Pancreas (tissue), 10 donors: Measurements from ENCODE around the gene M1AP. TPM values are rescaled to one million over a fixed set of nuclear protein-coding genes. Genes with fewer than 3 reads are reported as not detected.

Experiments used
- ATAC-seq, 4 donors: fragments of 200-7000 bp; cut with Tn5 transposase; one replicate each; pipeline versions ENCODE4 v1.8.0 to v1.9.1; 2020; ENCODE audit warnings: mild to moderate bottlenecking in 4 of 4, moderate library complexity in 4 of 4
- DNase-seq, 6 donors: peaks; one replicate each; pipeline ENCODE4 v3.0.0-alpha.2; 2020
- FAIRE-seq: peaks from 2 replicates; lab custom pipeline; 2012; peaks lifted over from hg19 to GRCh38; lab: Jason Lieb, UNC
- H3K27ac ChIP-seq, 4 donors: fragments of 200-600 bp; sonication (generic); 1 replicate in 3 of 4; 2 replicates in 1 of 4; pipeline versions ENCODE4 v1.5.0 to v1.8.0; 2020
- H3K27me3 ChIP-seq, 4 donors: fragments of 200-600 bp; one replicate each; pipeline ENCODE4 v1.8.0; 2021
- H3K36me3 ChIP-seq, 3 donors: fragments of 200-600 bp; sonication (generic) in 1 of 3; one replicate each; pipeline versions ENCODE4 v1.5.0 to v1.8.0; 2020 to 2021
- H3K4me1 ChIP-seq, 3 donors: fragments of 200-600 bp; one replicate each; pipeline ENCODE4 v1.8.0; 2021
- H3K4me3 ChIP-seq, 4 donors: fragments of 200-600 bp; sonication (generic) in 2 of 4; one replicate each; pipeline versions ENCODE4 v1.5.0 to v1.8.0; 2020 to 2021
- H3K9me3 ChIP-seq, 4 donors: fragments of 200-600 bp; one replicate each; pipeline ENCODE4 v1.8.0; 2021
- CTCF ChIP-seq, 4 donors: fragments of 200-600 bp; sonication (generic) in 3 of 4; IDR thresholded peaks; one replicate each; pipeline versions ENCODE4 v1.5.0 to v1.8.0; 2021; ENCODE audit warnings: antibody characterized with exemption in 4 of 4
- WGBS, 2 donors: extraction: QIAGEN DNeasy Blood & Tissue Kit; methylation state at CpG; one replicate each; pipeline ENCODE4 v1.1.7; 2013; 5-methylcytosine and 5-hydroxymethylcytosine counted together
- intact Hi-C, 3 donors: fragments of 100-400 bp; cut with DNase I; formaldehyde crosslinking; loops; one replicate each; pipeline versions ENCODE4 v1.11.1 to v1.14.2; 2022
- polyA plus RNA-seq, 2 donors: library from polyadenylated mRNA; stranded (reverse); fragments of 200-250 nt; gene quantifications; one replicate each; pipeline ENCODE4 v1.2.3, GENCODE V29; 2013
- total RNA-seq, 6 donors: library from RNA; stranded (reverse); fragmentation: NEBNext Ultra II Directional in 4 of 6; extraction: Animal tissue kit (Norgen Biotek cat#: 25700) in 4 of 6; gene quantifications; one replicate each; pipeline versions ENCODE4 v1.2.1 to v1.2.4, GENCODE V29; 2021 to 2023
- donor health status: healthy with polysubstance abuse.
- donor health status: DM: no; HTN: no; CAD: no; lungs with moderate emphysema.
- donor health status: DM: no; HTN: no; CAD: no.
- donor health status: control.
- donor health status: control.
- donor health status: Bipolar disorder and iron deficiency.
- donor health status: DM: yes; HTN: yes; CAD: no.
- donor health status: DM: no; HTN: no; CAD: no.
- donor health status: DM: no; HTN: no; CAD: no.
- donor health status: DM: yes; HTN: yes; CAD: no.

The M1AP gene
- total and polyA plus RNA-seq, 8 donors = 0.11 to 0.66 (median 0.27) TPM

- Histone ChIP-seq H3K4me1 (peaks cover 0 to 7% (median 3%) of the 10 kb centered on the region in 3 donors), H3K4me3 (peak overlapping the region; percentile 30 to 64 (median 46)), H3K27me3 (no peaks in the 10 kb centered on the region), H3K9me3 (no peaks in the 10 kb centered on the region), H3K36me3 (no peaks in the 10 kb centered on the region), H3K27ac (peak overlapping the region in 3 of 4 donors; percentile 6 to 36 (median 15))
- 20 to 34% methylated on average over 15 to 26 of the region's 26 CpGs for whole genome bisulfite sequencing, 2 donors
- no peak for DNase-seq
- no peak for ATAC-seq
- intact Hi-C loops = no loop called here
- FAIRE-seq = no peak
- no peak for TF ChIP-seq CTCF (IDR thresholded peaks at IDR 0.05)
Observed at GRCh38 chr2:74548285-74548899, 99.7 kb downstream of the M1AP start.

- FAIRE-seq = no peak
- no peak for TF ChIP-seq CTCF (IDR thresholded peaks at IDR 0.05)
Observed at GRCh38 chr2:74546004-74546403, 102.1 kb downstream of the M1AP start.

GRCh38 chr2:74544634-74545033, 103.5 kb downstream of the M1AP start:
- no peak for TF ChIP-seq CTCF (IDR thresholded peaks at IDR 0.05)
- WGBS, 2 donors = 65 to 67% methylated on average over 3 of the region's 3 CpGs
- no peak for FAIRE-seq

More at GRCh38 chr2:74546004-74546403, 102.1 kb downstream of the M1AP start:
- ATAC-seq (no peak), DNase-seq (no peak)
- H3K27me3 ChIP-seq = no peaks in the 10 kb centered on the region
- H3K4me3 ChIP-seq = no peak overlapping the region
- WGBS, 2 donors = 71 to 75% methylated on average over 3 of the region's 3 CpGs
- intact Hi-C loops = no loop called here
- H3K9me3 ChIP-seq = no peaks in the 10 kb centered on the region
- H3K4me1 ChIP-seq = peaks cover 0 to 7% (median 3%) of the 10 kb centered on the region in 3 donors
- H3K27ac ChIP-seq = no peak overlapping the region
- H3K36me3 ChIP-seq = no peaks in the 10 kb centered on the region

GRCh38 chr2:74542978-74543377, 105.2 kb downstream of the M1AP start:
- TF ChIP-seq CTCF (IDR thresholded peaks at IDR 0.05) = no peak
- Histone ChIP-seq H3K9me3 (no peaks in the 10 kb centered on the region), H3K4me1 (no peaks in the 10 kb centered on the region), H3K27me3 (no peaks in the 10 kb centered on the region), H3K4me3 (no peak overlapping the region), H3K27ac (no peak overlapping the region), H3K36me3 (no peaks in the 10 kb centered on the region)
- intact Hi-C loops = no loop called here
- ATAC-seq = no peak
- FAIRE-seq = no peak
- DNase-seq = no peak
- WGBS, 2 donors = 72 to 85% methylated on average over 1 of the region's 1 CpG

More at GRCh38 chr2:74544634-74545033, 103.5 kb downstream of the M1AP start:
- no peaks in the 10 kb centered on the region for H3K9me3 ChIP-seq
- H3K4me3 ChIP-seq = no peak overlapping the region
- intact Hi-C loops = no loop called here
- no peaks in the 10 kb centered on the region for H3K27me3 ChIP-seq
- no peak for DNase-seq
- peaks cover 0 to 4% (median 3%) of the 10 kb centered on the region in 3 donors for H3K4me1 ChIP-seq
- no peaks in the 10 kb centered on the region for H3K36me3 ChIP-seq
- ATAC-seq = no peak
- H3K27ac ChIP-seq = no peak overlapping the region

GRCh38 chr2:74540291-74540690, 107.8 kb downstream of the M1AP start:
- no peak for FAIRE-seq
- H3K27ac ChIP-seq = no peak overlapping the region
- ATAC-seq = no peak
- no peak for DNase-seq
- 61 to 67% methylated on average over 5 of the region's 5 CpGs for WGBS, 2 donors
- H3K36me3 ChIP-seq = no peaks in the 10 kb centered on the region
- no peak overlapping the region for H3K4me3 ChIP-seq
- H3K9me3 ChIP-seq = no peaks in the 10 kb centered on the region
- TF ChIP-seq CTCF (IDR thresholded peaks at IDR 0.05) = no peak
- no peaks in the 10 kb centered on the region for H3K4me1 ChIP-seq
- no peaks in the 10 kb centered on the region for H3K27me3 ChIP-seq
- intact Hi-C loops = no loop called here
